Mucosa of descending colon (tissue), 3 donors: ENCODE results near the gene PRDM16. TPM values are rescaled to one million over a fixed set of nuclear protein-coding genes. Genes with fewer than 3 reads are reported as not detected.

Experiments used
- ATAC-seq: fragments of 200-7000 bp; cut with Tn5 transposase; one replicate; pipeline ENCODE4 v1.9.1; 2020; ENCODE audit warnings: mild to moderate bottlenecking, moderate library complexity
- DNase-seq, 3 donors: peaks; one replicate each; pipeline ENCODE4 v3.0.0-alpha.2; 2020
- H3K36me3 ChIP-seq: fragments of 200-600 bp; one replicate; pipeline ENCODE4 v1.8.0; 2021; ENCODE audit warnings: low read depth, mild to moderate bottlenecking
- H3K4me1 ChIP-seq: fragments of 200-600 bp; one replicate; pipeline ENCODE4 v1.8.0; 2021; ENCODE audit warnings: low read depth, mild to moderate bottlenecking
- H3K4me3 ChIP-seq: fragments of 200-600 bp; one replicate; pipeline ENCODE4 v1.8.0; 2021; ENCODE audit warnings: mild to moderate bottlenecking
- H3K9me3 ChIP-seq: fragments of 200-600 bp; one replicate; pipeline ENCODE4 v1.8.0; 2021; ENCODE audit warnings: mild to moderate bottlenecking
- intact Hi-C, 2 donors: fragments of 100-400 bp; cut with DNase I in 1 of 2; cut with micrococcal nuclease in 1 of 2; formaldehyde crosslinking; loops; one replicate each; pipeline versions ENCODE4 v1.11.0 to v1.11.1; 2022; cut with DNase I, micrococcal nuclease
- total RNA-seq, 3 donors: library from RNA; stranded (reverse); fragmentation: NEBNext Ultra II Directional in 2 of 3; extraction: Animal tissue kit (Norgen Biotek cat#: 25700) in 2 of 3; gene quantifications; one replicate each; pipeline versions ENCODE4 v1.2.1 to v1.2.4, GENCODE V29; 2021 to 2023
- TF ChIP-seq, protein P1 (sequence below): fragments of 200-600 bp; IDR thresholded peaks from one replicate; pipeline ENCODE4 v1.8.0; 2022; ENCODE audit warnings: antibody characterized with exemption, mild to moderate bottlenecking
- donor health status: DM: no; HTN: no; CAD: no; lungs with moderate emphysema.
- donor health status: DM: no; HTN: no; CAD: no.
- donor health status: DM: no; HTN: yes; CAD: no.

Gene PRDM16
- total RNA-seq, 3 donors from 2014 or later, result 1.6 to 2.5 (median 2.4) TPM

DNA sequence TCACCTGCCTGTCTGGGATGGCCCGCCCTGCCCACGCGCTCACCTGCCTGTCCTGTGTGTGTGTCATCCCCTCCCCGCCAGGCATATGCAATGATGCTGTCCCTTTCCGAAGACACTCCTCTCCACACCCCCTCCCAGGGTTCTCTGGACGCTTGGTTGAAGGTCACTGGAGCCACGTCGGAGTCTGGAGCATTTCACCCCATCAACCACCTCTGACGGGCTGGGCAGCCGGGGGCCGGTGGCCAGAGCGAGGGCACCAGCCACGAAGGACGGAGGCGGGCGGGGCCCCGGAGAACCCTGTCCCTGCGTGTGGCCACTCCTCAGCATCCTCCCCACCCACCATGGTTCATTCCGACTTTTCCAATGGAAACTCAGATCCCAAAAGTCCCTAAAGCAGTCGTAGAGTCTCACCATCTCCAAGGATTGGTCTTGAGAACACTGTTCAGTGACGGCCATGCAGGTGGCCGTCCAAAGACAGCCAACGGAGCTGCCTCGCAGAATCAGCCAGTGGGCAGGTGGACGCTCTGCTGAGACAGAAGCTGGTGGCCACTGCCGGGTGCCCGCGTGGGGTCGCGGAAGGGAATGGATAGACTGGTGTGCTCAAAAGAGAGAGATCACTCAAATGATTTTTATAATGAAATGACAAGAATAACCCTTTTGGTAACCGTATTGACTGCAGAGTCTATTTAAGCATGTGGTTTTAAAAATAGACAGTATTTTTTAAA lies 364.8 kb downstream of the PRDM16 start:
- ATAC-seq (no peak), DNase-seq (peak in 1 of 3 donors; percentile 39)
- Histone ChIP-seq H3K4me3 (no peak overlapping the region), H3K4me1 (no peaks in the 10 kb centered on the region), H3K9me3 (no peaks in the 10 kb centered on the region), H3K36me3 (no peaks in the 10 kb centered on the region)
- TF ChIP-seq, protein P1, sequence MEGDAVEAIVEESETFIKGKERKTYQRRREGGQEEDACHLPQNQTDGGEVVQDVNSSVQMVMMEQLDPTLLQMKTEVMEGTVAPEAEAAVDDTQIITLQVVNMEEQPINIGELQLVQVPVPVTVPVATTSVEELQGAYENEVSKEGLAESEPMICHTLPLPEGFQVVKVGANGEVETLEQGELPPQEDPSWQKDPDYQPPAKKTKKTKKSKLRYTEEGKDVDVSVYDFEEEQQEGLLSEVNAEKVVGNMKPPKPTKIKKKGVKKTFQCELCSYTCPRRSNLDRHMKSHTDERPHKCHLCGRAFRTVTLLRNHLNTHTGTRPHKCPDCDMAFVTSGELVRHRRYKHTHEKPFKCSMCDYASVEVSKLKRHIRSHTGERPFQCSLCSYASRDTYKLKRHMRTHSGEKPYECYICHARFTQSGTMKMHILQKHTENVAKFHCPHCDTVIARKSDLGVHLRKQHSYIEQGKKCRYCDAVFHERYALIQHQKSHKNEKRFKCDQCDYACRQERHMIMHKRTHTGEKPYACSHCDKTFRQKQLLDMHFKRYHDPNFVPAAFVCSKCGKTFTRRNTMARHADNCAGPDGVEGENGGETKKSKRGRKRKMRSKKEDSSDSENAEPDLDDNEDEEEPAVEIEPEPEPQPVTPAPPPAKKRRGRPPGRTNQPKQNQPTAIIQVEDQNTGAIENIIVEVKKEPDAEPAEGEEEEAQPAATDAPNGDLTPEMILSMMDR, result no peak
- intact Hi-C loops, result no loop called here

DNA sequence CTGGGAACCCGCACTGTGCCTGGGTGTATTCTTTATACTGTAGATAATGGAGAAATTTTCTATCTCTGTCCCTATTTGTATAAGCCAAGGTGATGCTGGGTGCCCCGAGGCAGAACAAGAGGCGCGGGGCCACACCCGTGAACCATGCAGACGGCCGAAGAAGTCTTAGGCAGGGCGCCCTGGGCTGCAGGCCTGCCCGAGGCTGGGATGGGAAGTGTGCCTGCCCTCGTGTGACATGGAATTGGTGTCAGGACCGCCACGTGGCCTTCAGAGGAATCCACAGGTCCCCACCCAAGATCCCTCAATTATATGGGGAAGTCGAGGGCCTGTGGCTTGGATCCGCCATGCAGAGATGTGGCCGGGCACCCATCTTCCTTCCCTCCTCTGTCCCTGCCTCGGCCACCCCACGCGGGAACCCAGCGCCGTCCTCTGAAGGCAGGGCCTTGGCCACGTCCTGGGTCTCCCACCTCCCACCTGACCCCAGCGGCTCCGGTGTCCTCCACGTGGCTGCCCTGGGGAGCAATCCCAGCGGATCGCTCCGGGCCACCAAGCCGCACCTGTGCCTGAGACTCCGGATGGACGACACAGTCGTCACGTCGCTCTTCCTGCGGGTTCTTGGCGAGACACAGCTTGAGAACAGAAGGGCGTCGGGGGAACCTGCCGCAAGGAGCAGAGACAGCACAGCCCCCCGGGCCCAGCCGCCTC lies 365.6 kb downstream of the PRDM16 start:
- TF ChIP-seq, protein P1, result no peak

GRCh38 chr1:3435666-3436065 lies 366.7 kb downstream of the PRDM16 start:
- H3K4me3 ChIP-seq, result no peak overlapping the region
- H3K4me1 ChIP-seq, result no peaks in the 10 kb centered on the region
- TF ChIP-seq, protein P1, result no peak
- intact Hi-C loops, result no loop called here
- no peaks in the 10 kb centered on the region for H3K9me3 ChIP-seq
- DNase-seq (peak in 1 of 3 donors; percentile 27), ATAC-seq (no peak)
- H3K36me3 ChIP-seq, result no peaks in the 10 kb centered on the region

More for the DNA sequence above, 365.6 kb downstream of the PRDM16 start:
- intact Hi-C loops, result no loop called here
- Histone ChIP-seq H3K4me3 (no peak overlapping the region), H3K9me3 (no peaks in the 10 kb centered on the region), H3K4me1 (no peaks in the 10 kb centered on the region), H3K36me3 (no peaks in the 10 kb centered on the region)
- ATAC-seq, result no peak
- peak in 1 of 3 donors; percentile 35 for DNase-seq

DNA sequence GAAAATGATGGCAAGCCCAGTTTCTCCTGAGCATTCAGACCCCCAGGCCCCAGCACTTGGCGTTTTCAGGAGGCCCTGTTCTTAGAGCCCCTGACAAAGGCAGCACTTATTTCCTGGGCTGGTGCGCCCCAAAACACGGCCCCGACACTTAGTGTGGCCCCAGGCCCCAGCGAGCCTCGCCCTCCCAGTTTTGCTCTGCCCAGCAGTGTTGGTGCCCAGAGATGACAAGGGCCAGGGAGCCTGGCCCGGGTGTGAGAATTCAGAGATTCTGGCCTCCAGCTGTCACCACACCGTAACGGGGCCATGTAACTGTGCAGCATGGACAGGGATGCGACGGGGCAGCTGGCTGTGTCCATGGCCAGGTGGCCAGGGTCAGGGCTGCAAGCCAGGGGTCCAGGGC lies 367.4 kb downstream of the PRDM16 start:
- H3K4me3 ChIP-seq, result no peak overlapping the region
- H3K9me3 ChIP-seq, result no peaks in the 10 kb centered on the region
- no peaks in the 10 kb centered on the region for H3K36me3 ChIP-seq
- intact Hi-C loops, result no loop called here
- TF ChIP-seq, protein P1, result no peak
- no peak for ATAC-seq
- DNase-seq, result peak in 1 of 3 donors; percentile 31
- H3K4me1 ChIP-seq, result no peaks in the 10 kb centered on the region

DNA sequence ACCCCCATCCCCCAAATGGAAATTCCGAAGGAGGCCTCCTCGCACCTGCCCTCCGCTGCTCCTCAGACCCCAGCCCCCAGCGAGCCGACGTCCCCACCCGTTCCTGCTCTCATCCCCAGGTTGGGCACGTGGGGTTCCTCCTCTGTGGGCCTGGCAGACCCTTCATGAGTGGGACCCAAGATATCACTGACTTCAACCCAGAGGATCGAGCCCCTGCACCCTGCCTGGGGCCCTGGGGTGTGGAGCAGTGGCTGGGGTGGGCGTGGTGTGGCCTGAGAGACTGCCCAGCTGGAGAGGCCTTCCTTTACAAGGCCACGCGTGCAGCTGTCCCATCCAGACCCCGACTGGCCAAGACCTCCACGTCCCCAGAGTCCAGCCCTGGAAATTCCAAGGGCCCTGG lies 367.9 kb downstream of the PRDM16 start:
- DNase-seq (peak in 1 of 3 donors; percentile 36), ATAC-seq (no peak)
- H3K9me3 ChIP-seq, result no peaks in the 10 kb centered on the region
- no peaks in the 10 kb centered on the region for H3K36me3 ChIP-seq
- TF ChIP-seq, protein P1, result no peak
- no peak overlapping the region for H3K4me3 ChIP-seq
- H3K4me1 ChIP-seq, result no peaks in the 10 kb centered on the region
- intact Hi-C loops, result no loop called here
